Peyer's patch (tissue), 4 donors: ENCODE results near the gene CGNL1. TPM values are rescaled to one million over a fixed set of nuclear protein-coding genes. Genes with fewer than 3 reads are reported as not detected.

ENCODE experiments used
- DNase-seq, 3 donors: peaks; one replicate each; pipeline ENCODE4 v3.0.0-alpha.2; 2017 to 2019
- H3K27ac ChIP-seq, 4 donors: fragments of 200-600 bp; sonication (generic); one replicate each; pipeline ENCODE4 v1.5.1; 2016 to 2019
- H3K27me3 ChIP-seq, 2 donors: fragments of 200-600 bp; sonication (generic); one replicate each; pipeline ENCODE4 v1.5.1; 2019
- H3K36me3 ChIP-seq, 3 donors: fragments of 200-600 bp; sonication (generic); one replicate each; pipeline ENCODE4 v1.5.1; 2016 to 2019
- H3K4me1 ChIP-seq, 4 donors: fragments of 200-600 bp; sonication (generic); one replicate each; pipeline ENCODE4 v1.5.1; 2016 to 2019
- H3K4me3 ChIP-seq, 4 donors: fragments of 200-600 bp; sonication (generic); 1 replicate in 3 of 4; 2 replicates in 1 of 4; pipeline ENCODE4 v1.5.1; 2016 to 2019; ENCODE audit warnings: mild to moderate bottlenecking in 1 of 4
- H3K9me3 ChIP-seq, 4 donors: fragments of 200-600 bp; sonication (generic); one replicate each; pipeline ENCODE4 v1.5.1; 2016 to 2019; ENCODE audit warnings: mild to moderate bottlenecking in 1 of 4
- POLR2A ChIP-seq, 2 donors: fragments of 450-650 bp; IDR thresholded peaks; one replicate each; pipeline ENCODE4 v1.5.1; 2017; ENCODE audit warnings: antibody characterized with exemption in 2 of 2, mild to moderate bottlenecking in 2 of 2, moderate library complexity in 2 of 2
- total RNA-seq, 4 donors: library from RNA; depleted of rRNA; stranded (reverse); fragments of >200 nt; gene quantifications; one replicate each; pipeline ENCODE4 v1.1.0, GENCODE V29; 2016
- TF ChIP-seq, protein P1 (sequence below), 6 experiments: fragments of 450-650 bp in 4 of 6; fragments of 200-600 bp in 2 of 6; sonication (generic) in 1 of 6; IDR thresholded peaks; one replicate each; pipeline ENCODE4 v1.5.1; 2017 to 2019; ENCODE audit warnings: antibody characterized with exemption in 6 of 6, mild to moderate bottlenecking in 3 of 6, moderate library complexity in 1 of 6

CGNL1 gene
- total RNA-seq, 4 donors from 2014 or later, result 1.2 to 9.9 (median 2.1) TPM

DNA sequence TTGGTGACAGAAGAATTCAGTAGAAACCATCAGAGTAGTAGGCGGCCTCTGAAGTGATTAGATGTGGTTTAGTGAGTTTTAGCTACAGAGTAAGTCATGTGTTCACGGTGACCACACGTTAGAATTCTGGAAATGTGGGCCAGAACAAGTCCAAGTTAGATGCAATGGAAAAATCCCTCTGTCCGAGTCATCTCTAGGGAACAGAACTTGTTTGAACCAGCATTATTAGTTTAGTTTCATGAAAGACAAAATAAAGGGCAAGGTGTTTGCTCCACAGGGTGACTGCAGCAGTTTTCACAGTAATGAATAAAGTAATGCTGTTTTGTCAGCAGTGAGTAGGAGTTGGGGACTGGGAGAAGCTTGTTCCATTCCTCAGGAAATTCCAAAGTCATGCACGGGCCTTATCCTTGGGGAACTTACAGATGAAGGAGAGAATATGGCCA, 100.2 kb downstream of the CGNL1 start:
- Histone ChIP-seq H3K4me3 (no peak overlapping the region), H3K9me3 (no peaks in the 10 kb centered on the region), H3K4me1 (no peaks in the 10 kb centered on the region), H3K27ac (no peak overlapping the region), H3K27me3 (no peaks in the 10 kb centered on the region), H3K36me3 (no peaks in the 10 kb centered on the region)
- no peak for TF ChIP-seq POLR2A (IDR thresholded peaks at IDR 0.05)
- TF ChIP-seq, protein P1, sequence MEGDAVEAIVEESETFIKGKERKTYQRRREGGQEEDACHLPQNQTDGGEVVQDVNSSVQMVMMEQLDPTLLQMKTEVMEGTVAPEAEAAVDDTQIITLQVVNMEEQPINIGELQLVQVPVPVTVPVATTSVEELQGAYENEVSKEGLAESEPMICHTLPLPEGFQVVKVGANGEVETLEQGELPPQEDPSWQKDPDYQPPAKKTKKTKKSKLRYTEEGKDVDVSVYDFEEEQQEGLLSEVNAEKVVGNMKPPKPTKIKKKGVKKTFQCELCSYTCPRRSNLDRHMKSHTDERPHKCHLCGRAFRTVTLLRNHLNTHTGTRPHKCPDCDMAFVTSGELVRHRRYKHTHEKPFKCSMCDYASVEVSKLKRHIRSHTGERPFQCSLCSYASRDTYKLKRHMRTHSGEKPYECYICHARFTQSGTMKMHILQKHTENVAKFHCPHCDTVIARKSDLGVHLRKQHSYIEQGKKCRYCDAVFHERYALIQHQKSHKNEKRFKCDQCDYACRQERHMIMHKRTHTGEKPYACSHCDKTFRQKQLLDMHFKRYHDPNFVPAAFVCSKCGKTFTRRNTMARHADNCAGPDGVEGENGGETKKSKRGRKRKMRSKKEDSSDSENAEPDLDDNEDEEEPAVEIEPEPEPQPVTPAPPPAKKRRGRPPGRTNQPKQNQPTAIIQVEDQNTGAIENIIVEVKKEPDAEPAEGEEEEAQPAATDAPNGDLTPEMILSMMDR (IDR thresholded peaks at IDR 0.05), result no peak
- no peak for DNase-seq

DNA sequence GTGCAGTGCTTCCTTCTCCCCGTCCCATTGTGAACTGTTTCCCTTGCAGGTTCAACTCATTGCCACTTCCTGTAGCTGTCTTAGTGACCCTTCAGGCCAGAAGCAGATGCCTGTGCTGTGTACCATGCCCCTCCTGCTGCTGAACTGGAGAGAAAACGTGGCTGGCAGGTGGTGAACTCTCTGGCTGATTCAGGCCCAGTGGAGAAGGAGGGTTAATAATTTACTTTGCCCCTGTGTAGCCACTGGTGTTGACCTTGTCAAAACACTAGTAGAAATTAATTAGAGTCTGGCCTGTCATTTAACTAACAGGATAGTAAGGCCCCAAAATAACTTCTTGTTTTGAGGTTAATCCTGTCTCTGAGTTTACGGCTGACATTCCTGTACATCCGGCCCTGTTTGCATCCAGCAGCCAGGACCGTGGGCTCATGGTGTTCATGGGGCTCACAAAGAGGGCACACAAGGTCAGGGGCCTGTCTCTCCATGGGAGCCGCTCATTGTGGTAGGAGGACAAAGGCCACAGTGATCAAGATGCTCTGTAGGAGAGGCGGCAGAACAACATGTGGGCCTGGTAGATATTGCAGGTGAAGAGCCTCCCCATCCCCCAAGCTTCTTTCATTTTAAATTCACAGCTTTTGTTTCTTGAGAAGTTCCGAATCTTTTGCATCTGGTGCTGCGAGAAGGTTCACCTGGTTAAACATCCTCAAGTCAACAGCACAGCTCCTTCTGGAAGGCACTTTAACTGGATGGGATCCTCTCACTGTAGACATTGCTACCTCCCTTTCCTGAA, 101.6 kb downstream of the CGNL1 start:
- H3K9me3 ChIP-seq, result no peaks in the 10 kb centered on the region
- no peak overlapping the region for H3K27ac ChIP-seq
- H3K4me3 ChIP-seq, result no peak overlapping the region
- no peaks in the 10 kb centered on the region for H3K4me1 ChIP-seq
- H3K27me3 ChIP-seq, result no peaks in the 10 kb centered on the region
- no peaks in the 10 kb centered on the region for H3K36me3 ChIP-seq
- no peak for TF ChIP-seq POLR2A (IDR thresholded peaks at IDR 0.05)
- TF ChIP-seq, protein P1 (IDR thresholded peaks at IDR 0.05), result no peak
- no peak for DNase-seq

DNA sequence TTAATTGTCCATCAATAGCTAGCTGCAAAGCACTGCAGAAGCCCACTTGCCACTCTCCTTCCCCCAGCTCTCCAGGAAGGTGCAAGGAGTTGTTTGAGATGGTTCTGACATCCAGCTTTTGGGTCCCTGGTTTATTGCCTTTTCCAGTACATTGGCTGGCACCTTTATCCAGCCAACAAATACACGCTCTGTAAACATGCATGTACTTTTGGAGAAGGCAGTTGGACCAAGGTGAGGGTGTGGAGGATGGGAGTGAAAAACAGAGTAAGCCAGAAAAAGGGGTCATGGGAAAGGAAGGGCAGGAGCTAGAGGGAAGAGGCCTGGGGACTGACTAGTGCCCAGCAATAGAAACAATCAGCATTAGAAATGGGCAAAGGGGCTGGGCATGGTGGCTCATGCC, 102.7 kb downstream of the CGNL1 start:
- DNase-seq, result no peak
- H3K27me3 ChIP-seq, result no peaks in the 10 kb centered on the region
- H3K27ac ChIP-seq, result no peak overlapping the region
- H3K4me1 ChIP-seq, result no peaks in the 10 kb centered on the region
- no peaks in the 10 kb centered on the region for H3K36me3 ChIP-seq
- TF ChIP-seq POLR2A (IDR thresholded peaks at IDR 0.05), result no peak
- TF ChIP-seq, protein P1 (IDR thresholded peaks at IDR 0.05), result no peak
- no peak overlapping the region for H3K4me3 ChIP-seq
- H3K9me3 ChIP-seq, result no peaks in the 10 kb centered on the region

DNA sequence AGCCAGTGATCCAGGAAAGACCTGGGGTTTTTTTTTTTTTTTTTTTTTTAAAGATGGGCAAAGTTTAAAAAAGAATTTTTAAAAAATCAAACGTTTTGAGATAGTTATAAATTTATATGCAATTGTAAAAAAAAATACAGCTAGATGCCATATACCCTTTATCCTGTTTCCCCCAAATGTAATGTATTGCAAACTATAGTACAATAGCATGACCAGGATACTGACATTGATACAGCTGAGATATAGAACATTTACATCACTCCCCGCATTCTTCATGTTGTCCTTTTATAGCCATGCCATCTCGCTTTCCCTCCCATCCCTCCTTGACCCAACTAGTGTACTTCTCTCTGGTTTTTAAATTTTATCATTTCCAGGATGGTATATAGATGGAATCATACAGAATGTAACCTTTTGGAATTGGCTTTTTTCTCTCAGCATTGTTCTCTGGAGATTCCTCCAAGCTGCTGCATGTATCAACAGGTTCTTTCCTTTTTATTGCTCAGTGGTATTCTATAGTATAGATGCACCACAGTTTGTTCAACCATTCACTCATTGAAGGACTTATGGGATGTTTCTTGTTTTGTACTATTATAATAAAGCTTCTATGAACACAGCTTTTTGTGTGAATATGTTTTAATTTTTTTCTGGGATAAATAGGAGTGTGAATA, 104.9 kb downstream of the CGNL1 start:
- no peaks in the 10 kb centered on the region for H3K36me3 ChIP-seq
- TF ChIP-seq, protein P1 (IDR thresholded peaks at IDR 0.05), result no peak
- no peak overlapping the region for H3K4me3 ChIP-seq
- no peak for DNase-seq
- H3K27me3 ChIP-seq, result no peaks in the 10 kb centered on the region
- H3K27ac ChIP-seq, result no peak overlapping the region
- H3K4me1 ChIP-seq, result no peaks in the 10 kb centered on the region
- H3K9me3 ChIP-seq, result no peaks in the 10 kb centered on the region

DNA sequence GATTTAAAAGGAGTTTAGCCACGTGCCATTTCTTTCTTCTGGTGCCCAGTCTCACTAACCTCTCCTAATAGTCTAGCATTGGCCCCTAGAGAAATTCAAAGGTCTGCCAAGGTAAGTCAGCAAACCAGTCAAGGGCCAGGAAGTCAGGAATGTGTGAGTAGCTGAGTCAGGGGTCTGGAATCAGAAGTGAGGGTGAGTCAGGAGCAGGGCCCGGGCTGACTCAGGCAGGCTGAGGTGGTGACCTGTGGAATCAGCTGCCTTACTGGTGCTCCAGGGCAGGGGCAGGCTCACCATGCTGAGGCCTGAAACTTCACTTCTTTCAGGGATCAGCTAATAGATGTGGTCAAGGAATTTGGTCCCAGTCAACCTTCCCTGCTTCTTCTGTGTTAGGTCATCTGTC, 109.6 kb downstream of the CGNL1 start:
- no peaks in the 10 kb centered on the region for H3K4me1 ChIP-seq
- no peak for DNase-seq
- no peak overlapping the region for H3K27ac ChIP-seq
- no peak overlapping the region for H3K4me3 ChIP-seq
- H3K27me3 ChIP-seq, result no peaks in the 10 kb centered on the region
- H3K9me3 ChIP-seq, result no peaks in the 10 kb centered on the region
- no peak for TF ChIP-seq POLR2A (IDR thresholded peaks at IDR 0.05)
- TF ChIP-seq, protein P1 (IDR thresholded peaks at IDR 0.05), result no peak
- H3K36me3 ChIP-seq, result no peaks in the 10 kb centered on the region
